Endothelial cell of umbilical vein (primary cell): ENCODE data around the gene UAP1L1.

ENCODE experiments used
- GATA2 ChIP-seq: IDR thresholded peaks from 2 replicates; pipeline ENCODE4 v1.7.0; 2011; ENCODE audit warnings: low read depth, mild to moderate bottlenecking, moderate library complexity, mixed read lengths, low read length; ENCODE audit not compliant: insufficient read length, insufficient read depth
- MAX ChIP-seq: IDR thresholded peaks from 2 replicates; pipeline ENCODE4 v1.6.1; 2011; ENCODE audit not compliant: insufficient read depth, insufficient read length
- POLR2A ChIP-seq: IDR thresholded peaks from 2 replicates; pipeline ENCODE4 v1.6.1; 2012; ENCODE audit warnings: low read depth, mild to moderate bottlenecking, control low read depth, low read length
- POLR2AphosphoS5 ChIP-seq: IDR thresholded peaks from 2 replicates; pipeline ENCODE4 v1.6.1; 2012; ENCODE audit warnings: low read depth, mild to moderate bottlenecking, control low read depth, low read length, moderate library complexity; ENCODE audit not compliant: insufficient read depth
- TF ChIP-seq, protein P1 (sequence below), 2 donors: IDR thresholded peaks; 1 replicate in 1 of 2; 2 replicates in 1 of 2; pipeline ENCODE4 v1.5.1; 2011; ENCODE audit warnings: low read length in 2 of 2, mild to moderate bottlenecking in 2 of 2, moderate library complexity in 2 of 2, control low read depth in 1 of 2, inconsistent platforms in 1 of 2, low read depth in 1 of 2; ENCODE audit not compliant: insufficient read depth in 1 of 2; ENCODE audit errors: extremely low read depth in 1 of 2

- TF ChIP-seq, protein P1, sequence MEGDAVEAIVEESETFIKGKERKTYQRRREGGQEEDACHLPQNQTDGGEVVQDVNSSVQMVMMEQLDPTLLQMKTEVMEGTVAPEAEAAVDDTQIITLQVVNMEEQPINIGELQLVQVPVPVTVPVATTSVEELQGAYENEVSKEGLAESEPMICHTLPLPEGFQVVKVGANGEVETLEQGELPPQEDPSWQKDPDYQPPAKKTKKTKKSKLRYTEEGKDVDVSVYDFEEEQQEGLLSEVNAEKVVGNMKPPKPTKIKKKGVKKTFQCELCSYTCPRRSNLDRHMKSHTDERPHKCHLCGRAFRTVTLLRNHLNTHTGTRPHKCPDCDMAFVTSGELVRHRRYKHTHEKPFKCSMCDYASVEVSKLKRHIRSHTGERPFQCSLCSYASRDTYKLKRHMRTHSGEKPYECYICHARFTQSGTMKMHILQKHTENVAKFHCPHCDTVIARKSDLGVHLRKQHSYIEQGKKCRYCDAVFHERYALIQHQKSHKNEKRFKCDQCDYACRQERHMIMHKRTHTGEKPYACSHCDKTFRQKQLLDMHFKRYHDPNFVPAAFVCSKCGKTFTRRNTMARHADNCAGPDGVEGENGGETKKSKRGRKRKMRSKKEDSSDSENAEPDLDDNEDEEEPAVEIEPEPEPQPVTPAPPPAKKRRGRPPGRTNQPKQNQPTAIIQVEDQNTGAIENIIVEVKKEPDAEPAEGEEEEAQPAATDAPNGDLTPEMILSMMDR (IDR thresholded peaks at IDR 0.05; ENCODE audit: extremely low read depth in 1 of 2, insufficient read depth in 1 of 2, low read depth in 1 of 2, low read length in 2 of 2), result no peak
- TF ChIP-seq GATA2, result no peak
- no peak for TF ChIP-seq MAX
- TF ChIP-seq POLR2AphosphoS5, result no peak
- no peak for TF ChIP-seq POLR2A
These were observed 41.4 kb upstream of the UAP1L1 start for GRCh38 chr9:137035937-137036336.
